Heart left ventricle (tissue), 16 donors: ENCODE measurements around the gene NKTR. TPM values are rescaled to one million over a fixed set of nuclear protein-coding genes. Genes with fewer than 3 reads are reported as not detected.

Experiments used
- ATAC-seq, 4 donors: fragments of 200-7000 bp; cut with Tn5 transposase; one replicate each; pipeline ENCODE4 v1.9.1; 2020 to 2022; ENCODE audit warnings: moderate library complexity in 4 of 4, mild to moderate bottlenecking in 3 of 4, moderate number of reproducible peaks in 1 of 4
- DNase-seq, 5 donors: peaks; one replicate each; pipeline ENCODE4 v3.0.0-alpha.2; 2020
- H3K27ac ChIP-seq, 12 donors: fragments of 200-600 bp; sonication (generic) in 4 of 12; one replicate each; pipeline versions ENCODE4 v1.5.0 to v1.8.0; 2016 to 2022; ENCODE audit warnings: mild to moderate bottlenecking in 2 of 12
- H3K27me3 ChIP-seq, 9 donors: fragments of 200-600 bp; sonication (generic) in 2 of 9; one replicate each; pipeline versions ENCODE4 v1.5.1 to v1.8.0; 2016 to 2022; ENCODE audit warnings: mild to moderate bottlenecking in 3 of 9
- H3K36me3 ChIP-seq, 9 donors: fragments of 200-600 bp; sonication (generic) in 2 of 9; one replicate each; pipeline versions ENCODE4 v1.5.0 to v1.8.0; 2018 to 2022; ENCODE audit warnings: mild to moderate bottlenecking in 2 of 9
- H3K4me1 ChIP-seq, 12 donors: fragments of 200-600 bp; sonication (generic) in 4 of 12; one replicate each; pipeline versions ENCODE4 v1.5.0 to v1.8.0; 2016 to 2022; ENCODE audit warnings: mild to moderate bottlenecking in 3 of 12
- H3K4me3 ChIP-seq, 12 donors: fragments of 200-600 bp; sonication (generic) in 4 of 12; one replicate each; pipeline versions ENCODE4 v1.5.0 to v1.8.0; 2017 to 2022; ENCODE audit warnings: mild to moderate bottlenecking in 9 of 12, moderate library complexity in 4 of 12
- H3K9me3 ChIP-seq, 12 donors: fragments of 200-600 bp; sonication (generic) in 4 of 12; one replicate each; pipeline versions ENCODE4 v1.5.0 to v1.8.0; 2016 to 2022; ENCODE audit warnings: mild to moderate bottlenecking in 1 of 12
- POLR2A ChIP-seq, 2 donors: fragments of 450-650 bp; IDR thresholded peaks; one replicate each; pipeline ENCODE4 v1.6.1; 2017; ENCODE audit warnings: antibody characterized with exemption in 2 of 2, mild to moderate bottlenecking in 2 of 2, moderate library complexity in 2 of 2
- WGBS, 4 donors: extraction: QIAGEN DNeasy Blood & Tissue Kit in 2 of 4; methylation state at CpG; one replicate each; pipeline versions ENCODE4 v1.1.5 to v1.1.7; 2013 to 2018; 5-methylcytosine and 5-hydroxymethylcytosine counted together
- intact Hi-C, 10 donors: fragments of 100-400 bp; cut with DNase I; formaldehyde crosslinking; loops; one replicate each; pipeline versions ENCODE4 v1.11.1 to v1.14.2; 2022
- polyA plus RNA-seq, 2 donors: library from polyadenylated mRNA; stranded (reverse); fragments of 200-250 nt; gene quantifications; one replicate each; pipeline ENCODE4 v1.2.3, GENCODE V29; 2013
- total RNA-seq, 9 donors: library from RNA; depleted of rRNA in 2 of 9; stranded (reverse); fragments of >200 nt in 2 of 9; fragmentation: NEBNext Ultra II Directional in 3 of 9; extraction: Animal tissue kit (Norgen Biotek cat#: 25700) in 3 of 9; gene quantifications; one replicate each; pipeline versions ENCODE4 v1.1.0 to v1.2.4, GENCODE V29; 2016 to 2023
- TF ChIP-seq, protein P1 (sequence below), 12 donors: fragments of 200-600 bp; sonication (generic) in 4 of 12; IDR thresholded peaks; one replicate each; pipeline versions ENCODE4 v1.5.0 to v1.8.0; 2018 to 2022; ENCODE audit warnings: antibody characterized with exemption in 12 of 12, mild to moderate bottlenecking in 5 of 12
- donor health status: ischemic (EF 13 %, LVEDD 7.1; RV severe dilation, severe dysfunction).
- donor health status: healthy with polysubstance abuse.
- donor health status: DM: no; HTN: yes; CAD: no.
- donor health status: DM: no; HTN: no; CAD: no.
- donor health status: ischemic (EF 25% LVEDD 6.9; RV normal size, moderate dysfunction).
- donor health status: ischemic (EF 25% LVEDD 5.7; RV mildly dilated, moderate dysfunction).
- donor health status: healthy.
- donor health status: DM: yes; HTN: yes; CAD: no.
- donor health status: ischemic (EF 35%, LVEDD 5.7; RV mildly dilated, moderate dysfunction).
- donor health status: nonischemic (EF 11% LVEDD 7.7; RV severe dilation, severe dysfunction).
- donor health status: DM: yes; HTN: yes; CAD: no.
- donor health status: PGD.
- donor health status: ischemic (EF 29% LVEDD 5.4; RV normal size, mild dysfunction).
- donor health status: nonischemic (EF 23%, LVEDD 6.1; RV moderate dilation, normal function).

The NKTR gene
- total and polyA plus RNA-seq, 11 donors, result 10.7 to 40.6 (median 20.9) TPM

DNA sequence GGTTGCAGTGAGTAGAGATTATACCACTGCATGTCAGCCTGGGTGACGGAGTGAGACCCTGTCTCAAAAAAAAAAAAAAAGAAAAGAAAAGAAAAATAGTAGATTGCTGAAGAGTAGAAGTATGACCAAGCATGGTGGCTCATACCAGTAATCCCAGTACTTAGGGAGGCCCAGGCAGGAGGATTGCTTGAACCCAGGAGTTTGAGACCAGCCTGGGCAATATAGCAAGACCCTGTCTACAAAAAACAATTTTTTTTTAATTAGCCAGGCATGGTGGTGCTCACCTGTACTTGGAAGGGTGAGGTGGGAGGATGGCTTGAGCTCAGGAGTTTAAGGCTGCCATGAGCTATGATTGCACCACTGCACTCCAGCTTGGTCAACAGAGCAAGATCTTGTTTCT is 2.5 kb downstream of the NKTR start:
- ATAC-seq (no peak), DNase-seq (no peak)
- no peaks in the 10 kb centered on the region for H3K27me3 ChIP-seq
- WGBS, 4 donors, result 94 to 100% (median 98%) methylated on average over 1 of the region's 1 CpG
- peak overlapping the region in 5 of 12 donors; percentile 20 to 99 (median 98) for H3K27ac ChIP-seq
- peaks cover 0 to 48% (median 37%) of the 10 kb centered on the region in 12 donors for H3K4me1 ChIP-seq
- H3K4me3 ChIP-seq, result no peak overlapping the region
- peaks cover 0 to 13% (median 2%) of the 10 kb centered on the region in 12 donors for H3K9me3 ChIP-seq
- intact Hi-C loops, result loop anchor here in 7 of 10 donors (5.0 to 10.0 kb wide), 2 partner anchors 49 to 142 kb away; partner anchors contain the start of gene ZBTB47 (in 6 of the 7)
- TF ChIP-seq POLR2A (IDR thresholded peaks at IDR 0.05), result no peak
- TF ChIP-seq, protein P1, sequence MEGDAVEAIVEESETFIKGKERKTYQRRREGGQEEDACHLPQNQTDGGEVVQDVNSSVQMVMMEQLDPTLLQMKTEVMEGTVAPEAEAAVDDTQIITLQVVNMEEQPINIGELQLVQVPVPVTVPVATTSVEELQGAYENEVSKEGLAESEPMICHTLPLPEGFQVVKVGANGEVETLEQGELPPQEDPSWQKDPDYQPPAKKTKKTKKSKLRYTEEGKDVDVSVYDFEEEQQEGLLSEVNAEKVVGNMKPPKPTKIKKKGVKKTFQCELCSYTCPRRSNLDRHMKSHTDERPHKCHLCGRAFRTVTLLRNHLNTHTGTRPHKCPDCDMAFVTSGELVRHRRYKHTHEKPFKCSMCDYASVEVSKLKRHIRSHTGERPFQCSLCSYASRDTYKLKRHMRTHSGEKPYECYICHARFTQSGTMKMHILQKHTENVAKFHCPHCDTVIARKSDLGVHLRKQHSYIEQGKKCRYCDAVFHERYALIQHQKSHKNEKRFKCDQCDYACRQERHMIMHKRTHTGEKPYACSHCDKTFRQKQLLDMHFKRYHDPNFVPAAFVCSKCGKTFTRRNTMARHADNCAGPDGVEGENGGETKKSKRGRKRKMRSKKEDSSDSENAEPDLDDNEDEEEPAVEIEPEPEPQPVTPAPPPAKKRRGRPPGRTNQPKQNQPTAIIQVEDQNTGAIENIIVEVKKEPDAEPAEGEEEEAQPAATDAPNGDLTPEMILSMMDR (IDR thresholded peaks at IDR 0.05), result no peak
- peaks cover 0 to 31% (median 6%) of the 10 kb centered on the region in 9 donors for H3K36me3 ChIP-seq

DNA sequence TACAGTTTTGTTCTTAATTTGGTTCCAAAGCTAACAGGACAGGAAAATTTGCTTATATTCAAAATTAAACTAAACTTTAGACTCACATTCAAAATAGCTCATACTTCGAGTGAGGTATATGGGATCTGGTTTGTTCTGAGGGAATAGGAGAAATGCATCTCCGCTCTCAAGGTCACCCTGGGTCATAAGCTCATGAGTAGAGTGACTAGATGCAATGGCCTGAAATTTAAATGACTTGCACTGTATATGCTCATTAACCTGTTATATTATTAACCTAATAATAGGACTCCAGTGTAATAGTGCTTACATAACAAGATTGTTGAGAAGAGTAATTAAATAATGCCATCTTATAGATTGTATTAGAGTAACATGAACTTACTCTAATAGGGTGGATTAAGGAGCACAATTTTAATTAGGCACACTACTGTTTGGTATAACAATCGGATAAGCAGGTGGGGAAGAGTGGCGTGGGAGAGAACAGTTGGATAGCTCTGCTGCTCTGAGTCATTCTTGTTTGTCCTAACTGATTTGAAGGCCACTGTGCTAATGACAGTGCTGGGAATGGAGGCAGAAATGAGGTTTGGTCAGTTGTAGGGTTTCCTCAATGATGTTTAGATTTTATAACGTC is 5.2 kb downstream of the NKTR start:
- intact Hi-C loops, result loop anchor here in 1 of 10 donors (10.0 kb wide), 1 partner anchor 139 kb away; no protein-coding TSS in a partner anchor
- Histone ChIP-seq H3K9me3 (peaks cover 0 to 13% (median 2%) of the 10 kb centered on the region in 12 donors), H3K36me3 (peaks cover 0 to 43% (median 32%) of the 10 kb centered on the region in 9 donors), H3K4me1 (peaks cover 0 to 70% (median 50%) of the 10 kb centered on the region in 12 donors), H3K27ac (peak overlapping the region in 11 of 12 donors; percentile 22 to 71 (median 49)), H3K4me3 (no peak overlapping the region), H3K27me3 (no peaks in the 10 kb centered on the region)
- WGBS, 4 donors, result 42 to 50% (median 46%) methylated on average over 5 of the region's 5 CpGs
- TF ChIP-seq, protein P1 (IDR thresholded peaks at IDR 0.05), result no peak
- no peak for TF ChIP-seq POLR2A (IDR thresholded peaks at IDR 0.05)
- DNase-seq, result peak in 1 of 5 donors; percentile 47
- ATAC-seq, result peak; percentile 51 to 72 (median 68)

DNA sequence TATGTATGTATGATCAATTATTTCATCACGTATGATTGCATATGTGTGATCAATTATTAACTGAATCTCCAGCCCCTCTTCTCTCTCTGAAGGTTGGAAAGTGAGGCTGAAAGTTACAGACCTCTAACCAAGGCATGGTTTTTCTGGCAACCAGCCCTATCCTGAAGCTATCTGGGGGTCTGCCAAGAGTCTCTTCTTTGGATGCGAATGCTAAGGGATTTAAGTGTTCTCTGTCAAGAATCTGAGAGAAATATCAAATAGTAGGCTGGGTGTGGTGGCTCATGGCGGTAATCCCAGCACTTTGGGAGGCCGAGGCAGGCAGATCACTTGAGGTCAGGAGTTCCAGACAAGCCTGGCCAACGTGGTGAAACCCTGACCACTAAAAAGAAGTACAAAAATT is 8.1 kb downstream of the NKTR start:
- intact Hi-C loops, result loop anchor here in 1 of 10 donors (10.0 kb wide), 1 partner anchor 136 kb away; no protein-coding TSS in a partner anchor
- Histone ChIP-seq H3K4me1 (peaks cover 3 to 78% (median 59%) of the 10 kb centered on the region in 12 donors), H3K36me3 (peaks cover 0 to 50% (median 38%) of the 10 kb centered on the region in 9 donors), H3K4me3 (no peak overlapping the region), H3K9me3 (peaks cover 0 to 10% (median 2%) of the 10 kb centered on the region in 12 donors), H3K27ac (peak overlapping the region in 8 of 12 donors; percentile 7 to 53 (median 18)), H3K27me3 (no peaks in the 10 kb centered on the region)
- no peak for TF ChIP-seq POLR2A (IDR thresholded peaks at IDR 0.05)
- TF ChIP-seq, protein P1 (IDR thresholded peaks at IDR 0.05), result no peak
- 27 to 41% (median 31%) methylated on average over 5 of the region's 5 CpGs for WGBS, 4 donors
- DNase-seq (no peak), ATAC-seq (peak in 1 of 4 donors; percentile 6)

DNA sequence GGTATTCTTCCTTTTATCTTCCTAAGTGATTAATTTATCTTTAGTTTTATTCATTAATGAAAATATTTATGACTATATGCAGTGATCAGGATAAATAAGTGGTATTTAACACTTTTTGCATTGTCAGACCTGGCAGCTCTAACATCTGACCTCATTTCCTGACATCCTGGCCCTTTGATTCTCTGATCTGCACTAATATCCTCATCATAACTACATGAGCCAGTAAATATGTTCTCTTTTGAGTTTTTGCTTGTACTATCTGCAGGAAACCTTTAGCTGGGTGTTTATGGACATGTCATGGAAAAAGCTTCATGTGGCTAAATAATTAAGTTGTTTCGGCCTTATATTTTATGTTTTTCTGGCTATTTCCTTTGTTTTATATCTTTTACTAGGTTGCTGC is 10.5 kb downstream of the NKTR start:
- ATAC-seq (peak in 1 of 4 donors; percentile 72), DNase-seq (no peak)
- WGBS, 4 donors, result 56 to 74% (median 58%) methylated on average over 1 of the region's 1 CpG
- H3K27ac ChIP-seq, result peak overlapping the region; percentile 35 to 90 (median 67)
- TF ChIP-seq, protein P1 (IDR thresholded peaks at IDR 0.05), result no peak
- TF ChIP-seq POLR2A (IDR thresholded peaks at IDR 0.05), result no peak
- H3K4me1 ChIP-seq, result peaks cover 3 to 76% (median 58%) of the 10 kb centered on the region in 12 donors
- H3K27me3 ChIP-seq, result no peaks in the 10 kb centered on the region
- H3K9me3 ChIP-seq, result no peaks in the 10 kb centered on the region
- no peak overlapping the region for H3K4me3 ChIP-seq
- H3K36me3 ChIP-seq, result peaks cover 0 to 44% (median 24%) of the 10 kb centered on the region in 9 donors
- intact Hi-C loops, result no loop called here
